COLO668 (cell line): ENCODE results near the gene NOD1.
"Not testable (repeated sequence)": the region's sequence is repeated elsewhere in the genome, so short reads cannot be mapped to it uniquely, and the experiment has no call there.

Source experiments
- DNase-seq: peaks from one replicate; lab custom pipeline; 2025; ENCODE audit not compliant: unreplicated experiment; lab: John Stamatoyannopoulos, UW

Gene NOD1

GRCh38 chr7:30421647-30422196 lies 56.9 kb downstream of the NOD1 start:
- DNase-seq = no peak

GRCh38 chr7:30420662-30421061 lies 57.9 kb downstream of the NOD1 start:
- DNase-seq = no peak

GRCh38 chr7:30420080-30420479 lies 58.5 kb downstream of the NOD1 start:
- not testable (repeated sequence) for DNase-seq

- DNase-seq = no peak
Measured at GRCh38 chr7:30413864-30414263, 64.7 kb downstream of the NOD1 start.

- peak; percentile 26 for DNase-seq
Measured at GRCh38 chr7:30412782-30413504, 65.6 kb downstream of the NOD1 start.

- DNase-seq = peak; percentile 24
Measured at GRCh38 chr7:30411897-30412296, 66.7 kb downstream of the NOD1 start.

- no peak for DNase-seq
Measured at GRCh38 chr7:30411173-30411572, 67.4 kb downstream of the NOD1 start.

GRCh38 chr7:30406664-30407425 lies 71.7 kb downstream of the NOD1 start:
- no peak for DNase-seq

GRCh38 chr7:30405179-30405578 lies 73.4 kb downstream of the NOD1 start:
- DNase-seq = no peak

- DNase-seq = no peak
Measured at GRCh38 chr7:30403477-30403876, 75.1 kb downstream of the NOD1 start.

GRCh38 chr7:30396389-30396788 lies 82.2 kb downstream of the NOD1 start:
- no peak for DNase-seq

GRCh38 chr7:30395676-30396075 lies 82.9 kb downstream of the NOD1 start:
- no peak for DNase-seq

- no peak for DNase-seq
Measured at GRCh38 chr7:30391806-30392205, 86.8 kb downstream of the NOD1 start.

GRCh38 chr7:30390736-30391636 lies 87.6 kb downstream of the NOD1 start:
- DNase-seq = no peak

GRCh38 chr7:30389791-30390190 lies 88.8 kb downstream of the NOD1 start:
- DNase-seq = no peak

- DNase-seq = no peak
Measured at GRCh38 chr7:30382607-30383006, 96.0 kb downstream of the NOD1 start.

- not testable (repeated sequence) for DNase-seq
Measured at GRCh38 chr7:30380824-30381223, 97.8 kb downstream of the NOD1 start.

GRCh38 chr7:30380294-30380693 lies 98.3 kb downstream of the NOD1 start:
- DNase-seq = no peak

GRCh38 chr7:30379741-30380140 lies 98.8 kb downstream of the NOD1 start:
- no peak for DNase-seq

- no peak for DNase-seq
Measured at GRCh38 chr7:30379131-30379530, 99.5 kb downstream of the NOD1 start.

- no peak for DNase-seq
Measured at GRCh38 chr7:30378275-30378674, 100.3 kb downstream of the NOD1 start.
